Inferior parietal cortex (tissue), 1 donor: ENCODE data around the gene PEX3.
"Not testable (repeated sequence)": the region's sequence is repeated elsewhere in the genome, so short reads cannot be mapped to it uniquely, and the experiment has no call there.

Experiments
- DNase-seq: peaks from one replicate; pipeline ENCODE4 v3.0.0-alpha.2; 2016; ENCODE audit errors: extremely low spot score

PEX3 gene

DNA sequence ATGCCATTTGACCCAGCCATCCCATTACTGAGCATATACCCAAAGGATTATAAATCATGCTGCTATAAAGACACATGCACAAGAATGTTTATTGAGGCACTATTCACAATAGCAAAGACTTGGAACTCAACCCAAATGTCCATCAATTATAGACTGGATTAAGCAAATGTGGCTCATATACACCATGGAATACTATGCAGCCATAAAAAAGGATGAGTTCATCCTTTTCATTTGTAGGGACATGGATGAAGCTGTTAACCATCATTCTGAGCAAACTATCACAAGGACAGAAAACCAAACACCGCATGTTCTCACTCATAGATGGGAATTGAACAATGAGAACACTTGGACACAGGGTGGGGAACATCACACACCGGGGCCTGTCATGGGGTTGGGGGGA, 2.7 kb upstream of the PEX3 start:
- not testable (repeated sequence) for DNase-seq

DNA sequence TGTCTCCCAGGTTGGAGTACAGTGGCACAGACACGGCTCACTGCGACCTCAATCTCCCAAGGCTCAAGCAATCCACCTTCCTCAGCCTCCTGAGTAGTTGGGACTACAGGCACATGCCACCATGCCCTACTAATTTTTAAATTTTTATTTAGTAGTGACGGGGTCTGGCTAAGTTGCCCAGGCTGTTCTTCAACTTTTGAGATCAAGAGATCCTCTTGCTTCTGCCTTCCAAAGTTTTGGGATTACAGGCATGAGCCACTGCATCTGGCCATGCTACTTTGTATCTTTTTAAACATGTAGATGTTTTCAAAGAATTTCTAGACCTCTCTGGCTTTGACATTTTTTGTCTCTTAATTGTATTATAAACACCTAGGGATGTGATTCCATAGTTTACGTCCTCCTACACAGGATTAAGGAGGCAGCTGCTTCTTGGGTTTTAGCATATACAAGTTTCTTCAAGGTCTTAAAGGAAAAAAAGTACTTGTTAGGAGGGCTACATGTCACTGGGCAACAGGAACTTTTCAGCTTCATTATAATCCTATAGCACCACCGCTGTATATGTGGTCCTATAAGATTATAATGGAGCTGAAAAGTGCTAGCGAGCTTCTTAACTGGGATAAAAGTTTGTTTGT, 1.4 kb upstream of the PEX3 start:
- DNase-seq = no peak

DNA sequence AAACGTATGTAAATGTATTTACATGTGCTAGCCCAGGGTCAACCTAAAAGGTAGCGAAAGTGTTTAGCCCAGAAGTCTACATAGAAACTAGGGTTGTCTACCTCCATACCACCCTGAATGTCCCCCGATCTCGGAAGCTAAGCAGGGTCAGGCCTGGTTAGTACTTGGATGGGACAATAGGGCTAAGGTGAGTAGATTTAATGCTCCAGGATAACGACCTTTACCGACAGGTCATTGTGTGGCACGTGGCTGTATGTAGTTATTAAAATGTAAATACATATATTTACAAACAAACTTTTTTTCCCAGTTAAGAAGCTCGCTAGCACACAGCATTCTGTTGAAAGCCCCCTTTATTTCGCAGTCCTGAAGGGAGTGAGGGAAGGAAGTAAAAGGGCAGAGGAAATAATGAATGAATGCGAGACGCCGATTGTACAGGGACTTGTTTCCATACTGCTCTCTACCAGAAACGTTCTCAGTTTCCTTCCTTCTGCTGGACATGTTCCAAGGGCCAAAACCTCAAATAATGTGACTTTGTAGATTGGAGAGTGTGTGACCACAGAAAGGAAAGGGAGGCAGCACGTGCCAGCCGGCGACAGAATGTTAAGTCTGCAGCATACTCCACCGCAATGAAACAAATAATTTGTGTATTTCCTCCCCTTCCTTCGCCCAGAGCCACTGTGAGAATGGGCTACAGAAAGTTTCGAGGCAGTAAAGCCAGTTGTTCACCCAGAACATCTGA, 722 bp upstream of the PEX3 start:
- DNase-seq = peak; percentile 38

DNA sequence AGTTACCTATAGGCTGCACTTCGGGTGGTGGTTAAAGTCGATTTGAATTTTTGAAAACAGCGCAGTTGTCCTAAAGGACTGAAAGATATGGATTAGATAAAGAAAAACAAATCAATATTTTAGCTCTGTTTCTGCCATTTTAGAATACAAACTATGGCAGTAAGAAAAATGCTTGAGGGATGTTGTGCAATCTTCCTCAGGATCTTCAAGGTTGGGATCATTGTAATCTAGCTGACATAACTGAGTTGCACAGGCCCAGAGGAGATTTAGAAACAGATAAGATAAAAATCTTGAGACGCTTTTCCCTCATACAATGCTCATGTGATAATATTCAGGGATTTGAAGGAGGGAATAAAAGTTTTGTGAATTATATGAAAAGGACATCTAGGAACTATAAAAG, 926 bp downstream of the PEX3 start:
- no peak for DNase-seq

DNA sequence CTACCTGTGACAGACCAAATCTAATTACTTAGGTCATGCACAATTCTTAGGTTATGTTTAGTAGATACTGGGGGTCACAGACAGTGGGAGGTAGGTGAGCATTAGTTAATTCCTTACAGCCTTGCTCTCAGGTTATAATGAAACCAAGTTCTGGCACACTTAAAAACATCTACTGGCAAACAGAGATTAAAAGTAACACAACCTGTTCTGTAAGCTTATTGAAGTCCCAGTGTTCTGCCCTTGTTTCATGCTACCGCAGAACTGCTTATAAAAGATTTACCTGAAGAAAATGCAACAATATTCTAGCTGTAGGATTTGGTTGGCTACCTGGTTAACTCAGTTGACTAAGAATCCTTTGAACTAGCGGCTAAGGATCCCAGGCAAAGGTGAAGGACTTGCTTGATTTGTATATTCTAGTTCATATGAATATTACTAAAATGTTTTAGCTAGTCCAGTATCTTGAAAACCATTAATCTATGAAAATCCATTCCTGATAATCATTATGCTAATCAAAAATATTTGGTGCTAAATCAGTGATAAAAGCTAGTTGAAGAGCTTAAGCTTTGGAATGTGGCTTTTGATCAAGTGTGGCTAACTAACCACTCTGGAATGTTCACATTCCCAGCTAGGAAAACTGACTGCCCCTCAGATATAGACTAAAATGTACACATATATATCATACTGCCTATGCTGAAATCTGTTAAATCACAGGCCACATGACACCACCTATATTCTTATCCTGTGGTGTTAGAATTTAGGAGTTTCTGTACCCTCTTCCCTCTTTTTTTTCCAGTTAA, 7.2 kb downstream of the PEX3 start:
- no peak for DNase-seq

DNA sequence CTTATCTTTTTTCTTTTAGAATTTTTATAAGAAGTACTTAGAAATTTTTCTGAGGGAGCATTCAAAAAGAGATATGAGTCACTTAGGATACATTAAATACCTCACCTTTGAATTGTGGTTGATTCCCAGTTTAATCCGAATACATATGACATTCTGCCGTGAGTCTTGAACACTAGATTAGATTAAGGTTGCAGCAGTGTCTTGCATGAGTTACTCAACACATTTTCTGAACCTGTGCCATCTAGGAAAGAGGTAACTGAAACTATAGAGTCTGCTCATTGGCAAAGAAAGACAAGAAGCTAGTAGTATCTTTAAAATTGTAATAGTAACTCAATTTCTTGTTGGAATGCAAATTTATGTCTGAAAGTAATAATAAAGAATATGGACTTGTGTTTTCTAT, 14.9 kb downstream of the PEX3 start:
- no peak for DNase-seq

DNA sequence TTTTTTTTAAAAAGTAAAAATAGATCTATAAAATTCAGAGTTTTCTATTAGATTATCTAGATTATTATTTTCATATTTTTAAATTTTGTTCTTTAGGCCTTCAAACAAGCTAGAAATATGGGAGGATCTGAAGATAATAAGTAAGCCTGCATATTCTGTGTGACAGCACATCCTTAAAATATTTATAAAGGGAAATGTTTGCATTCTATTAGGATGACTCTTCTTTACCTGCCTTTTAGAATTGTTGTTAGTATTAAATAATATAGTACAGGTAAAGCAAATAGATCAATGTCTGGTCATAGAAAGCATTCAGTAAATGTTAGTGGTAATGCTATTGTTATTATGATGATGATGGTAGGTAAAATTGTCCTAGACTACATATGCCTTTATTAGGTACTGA, 17.4 kb downstream of the PEX3 start:
- no peak for DNase-seq

DNA sequence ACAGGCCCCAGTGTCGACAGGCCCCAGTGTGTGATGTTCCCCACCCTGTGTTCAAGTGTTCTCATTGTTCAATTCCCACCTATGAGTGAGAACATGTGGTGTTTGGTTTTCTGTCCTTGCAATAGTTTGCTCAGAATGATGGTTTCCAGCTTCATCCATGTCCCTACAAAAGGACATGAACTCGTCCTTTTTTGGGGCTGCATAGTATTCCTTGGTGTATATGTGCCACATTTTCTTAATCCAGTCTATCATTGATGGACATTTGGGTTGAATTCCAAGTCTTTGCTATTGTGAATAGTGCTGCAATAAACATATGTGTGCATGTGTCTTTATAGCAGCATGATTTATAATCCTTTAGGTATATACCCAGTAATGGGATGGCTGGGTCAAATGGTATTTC, 18.2 kb downstream of the PEX3 start:
- DNase-seq = not testable (repeated sequence)

DNA sequence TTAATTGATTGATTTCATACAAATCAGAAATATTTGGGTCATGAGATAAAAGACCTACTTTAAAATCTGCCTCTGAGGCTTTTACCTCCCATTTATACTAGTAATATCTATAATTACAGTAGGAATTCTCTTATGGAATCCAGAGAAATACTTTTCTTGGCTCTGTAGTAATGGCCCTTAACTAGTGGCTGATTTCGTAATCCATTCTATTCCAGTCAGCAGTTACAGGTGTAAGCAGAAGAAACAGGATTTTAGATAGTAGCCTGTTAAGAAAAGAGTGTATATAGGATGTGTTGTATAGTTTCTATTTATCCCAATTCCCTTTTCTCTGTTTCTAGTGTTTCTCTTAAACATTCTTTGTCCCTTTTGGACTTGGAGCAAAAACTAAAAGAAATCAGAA, 21.2 kb downstream of the PEX3 start:
- DNase-seq = no peak

DNA sequence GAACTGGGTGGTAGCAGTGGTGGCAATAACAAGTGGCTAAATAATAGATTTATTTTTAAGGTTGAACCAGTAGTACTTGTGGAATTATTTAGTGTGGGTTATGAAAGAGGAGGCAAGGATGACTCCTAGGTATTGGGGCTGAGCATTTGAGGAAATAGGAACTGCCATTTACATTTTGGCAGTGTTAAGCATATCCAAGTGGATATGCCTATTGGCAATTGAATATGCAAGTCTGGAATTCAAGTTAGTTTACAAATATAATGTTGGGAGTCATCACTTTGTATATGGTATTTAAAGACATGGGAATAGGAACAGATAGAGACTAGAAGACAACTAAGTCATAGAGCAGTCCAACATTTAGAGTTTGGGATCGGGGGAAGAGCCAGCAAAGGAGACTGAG, 25.9 kb downstream of the PEX3 start:
- DNase-seq = no peak

DNA sequence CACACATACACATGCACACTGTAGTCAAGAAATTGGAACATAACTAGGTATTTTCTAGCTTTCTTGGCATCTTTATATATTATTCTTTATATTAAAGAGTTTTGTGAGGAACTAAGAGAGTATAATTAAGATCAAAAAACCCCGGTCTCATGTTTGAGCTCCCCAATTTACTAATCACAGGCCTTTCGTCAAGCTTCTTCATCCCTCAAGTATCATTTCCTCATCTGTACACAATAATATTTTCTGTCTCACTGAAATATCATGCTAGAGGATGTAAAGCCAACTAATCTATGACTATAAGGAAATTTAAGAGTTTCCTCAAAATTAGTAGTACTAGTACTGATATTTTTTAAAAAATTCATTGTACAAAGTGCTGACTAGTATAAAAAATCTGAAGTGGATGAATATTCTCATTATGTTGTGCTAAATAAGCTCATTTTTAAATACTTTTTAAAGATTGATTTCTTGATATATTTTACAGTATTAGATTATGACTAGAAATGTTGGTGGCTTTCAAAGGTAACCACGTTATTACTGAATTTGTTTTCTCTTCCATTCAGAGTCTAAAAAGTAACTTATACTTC, 28.0 kb downstream of the PEX3 start:
- no peak for DNase-seq

DNA sequence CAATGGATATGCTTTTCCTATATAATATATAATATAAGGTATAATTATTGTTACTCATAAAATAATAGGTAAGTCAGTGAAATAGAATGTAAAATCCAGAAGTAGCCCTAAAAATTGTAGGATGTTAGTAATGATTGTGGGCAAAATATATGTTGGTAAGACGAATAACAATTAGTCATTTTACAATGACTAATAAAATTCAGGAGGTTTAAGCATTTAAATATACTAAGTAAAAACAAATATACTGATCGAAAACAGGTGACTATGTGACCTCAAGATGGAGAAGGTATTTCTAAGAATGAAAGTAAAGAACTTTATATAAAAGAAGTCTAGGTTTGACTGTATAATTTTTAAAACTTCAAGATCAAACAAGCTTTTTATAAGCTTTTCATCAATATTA, 32.0 kb downstream of the PEX3 start:
- no peak for DNase-seq

DNA sequence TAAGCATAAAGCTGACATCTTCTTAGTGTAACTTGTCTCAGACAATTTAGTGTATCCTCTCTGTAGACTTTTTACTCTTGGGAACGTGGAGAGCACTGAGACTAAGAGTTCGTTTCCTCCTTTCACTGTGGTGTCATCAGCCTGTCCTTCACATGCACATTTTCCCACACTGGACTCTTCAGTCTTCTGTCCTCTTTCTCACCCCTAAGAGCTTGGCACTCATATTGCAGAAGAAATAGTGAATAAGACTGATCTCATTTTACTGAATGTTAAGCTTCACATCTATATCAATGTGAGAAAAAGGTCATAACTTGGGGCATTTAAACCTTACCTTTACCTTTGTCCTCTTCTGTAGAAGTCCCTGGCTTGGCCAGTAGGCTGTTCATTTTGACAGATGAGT, 35.4 kb downstream of the PEX3 start:
- no peak for DNase-seq

DNA sequence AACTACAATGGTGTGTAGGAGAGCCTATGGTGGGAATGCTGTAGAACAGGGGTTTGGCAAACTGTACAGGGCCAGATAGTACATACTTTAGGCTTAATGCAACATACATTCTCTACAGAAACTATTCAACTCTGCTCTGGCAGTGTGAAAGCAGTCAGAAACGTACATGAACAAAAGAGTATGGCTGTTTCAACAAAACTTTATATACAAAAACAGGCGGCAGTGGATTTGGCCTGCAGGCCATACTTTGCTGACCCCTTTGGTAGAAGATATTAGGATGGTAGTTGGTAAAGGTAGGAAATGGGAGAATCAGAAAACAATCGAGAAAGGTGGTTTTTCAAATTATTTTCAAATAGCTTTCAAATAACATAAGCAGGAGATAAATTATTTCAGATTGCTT, 36.1 kb downstream of the PEX3 start:
- no peak for DNase-seq

DNA sequence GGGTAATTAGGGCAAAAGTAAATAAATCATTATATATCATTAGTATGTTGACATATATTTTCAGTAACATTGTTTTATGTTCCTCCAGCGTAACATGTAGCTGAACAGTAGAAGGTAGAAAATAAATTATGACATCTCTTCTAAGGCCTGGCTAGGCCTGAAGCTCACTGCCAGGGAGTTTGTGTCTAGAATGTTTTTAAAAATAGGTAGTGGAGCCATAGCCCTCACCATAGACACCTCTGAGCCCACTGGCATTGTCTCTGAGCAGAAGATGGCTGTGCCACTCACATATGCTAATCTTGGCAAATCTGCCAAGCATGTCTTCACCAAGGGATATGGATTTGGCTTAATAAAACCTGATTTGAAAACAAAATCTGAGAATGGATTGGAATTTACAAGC, 39.6 kb downstream of the PEX3 start:
- DNase-seq = no peak

DNA sequence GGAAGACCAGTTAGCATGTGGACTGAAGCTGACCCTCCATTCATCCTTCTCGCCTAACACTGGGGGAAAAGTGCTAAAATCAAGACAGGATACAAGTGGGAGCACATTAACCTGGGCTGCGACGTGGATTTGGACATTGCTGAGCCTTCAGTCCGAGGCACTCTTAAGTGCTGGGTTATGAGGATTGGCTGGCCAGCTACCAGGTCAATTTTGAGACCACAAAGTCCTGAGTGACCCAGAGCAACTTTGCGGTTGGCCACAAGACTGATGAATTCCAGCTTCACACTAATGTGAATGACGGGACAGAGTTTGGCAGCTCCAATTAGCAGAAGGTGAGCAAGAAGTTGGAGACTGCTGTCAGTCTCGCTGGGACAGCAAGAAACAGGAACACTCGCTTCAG, 40.2 kb downstream of the PEX3 start:
- DNase-seq = no peak

DNA sequence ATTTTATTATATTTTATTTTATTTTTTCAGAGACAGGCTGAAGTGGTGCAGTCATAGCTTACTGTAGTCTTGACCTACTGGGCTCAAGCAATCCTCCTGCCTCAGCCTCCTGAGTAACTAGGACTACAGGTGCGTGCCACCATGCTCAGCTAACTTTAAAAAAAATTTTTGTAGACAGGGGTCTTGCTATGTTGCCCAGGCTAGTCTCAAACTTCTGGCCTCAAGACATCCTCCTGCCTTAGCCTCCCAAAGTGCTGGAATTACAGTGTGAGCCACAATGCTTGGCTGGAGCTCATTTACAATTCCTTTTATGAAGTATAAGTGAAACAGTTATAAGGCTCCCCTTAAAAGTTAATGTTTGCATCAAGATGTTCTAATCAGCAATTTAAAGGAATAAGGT, 46.4 kb downstream of the PEX3 start:
- DNase-seq = no peak

DNA sequence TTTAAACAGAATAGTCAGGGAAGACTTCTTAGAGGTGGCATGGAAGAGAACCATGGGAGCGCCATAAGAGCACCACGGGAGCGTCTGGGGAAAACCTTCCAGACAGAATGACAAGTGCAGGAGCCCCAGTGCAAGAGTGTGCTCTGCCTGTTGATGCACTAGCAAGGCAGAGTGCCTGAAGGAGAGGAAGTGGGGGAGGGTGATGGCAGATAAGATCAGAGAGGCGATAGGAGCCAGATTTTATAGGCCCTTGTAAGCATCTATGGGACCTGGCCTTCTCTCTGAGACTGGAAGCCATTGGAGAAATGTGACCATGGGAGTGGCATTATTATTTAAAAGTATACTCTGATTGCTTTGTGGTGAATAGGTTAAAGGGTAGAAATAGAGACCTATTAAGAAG, 47.8 kb downstream of the PEX3 start:
- no peak for DNase-seq

DNA sequence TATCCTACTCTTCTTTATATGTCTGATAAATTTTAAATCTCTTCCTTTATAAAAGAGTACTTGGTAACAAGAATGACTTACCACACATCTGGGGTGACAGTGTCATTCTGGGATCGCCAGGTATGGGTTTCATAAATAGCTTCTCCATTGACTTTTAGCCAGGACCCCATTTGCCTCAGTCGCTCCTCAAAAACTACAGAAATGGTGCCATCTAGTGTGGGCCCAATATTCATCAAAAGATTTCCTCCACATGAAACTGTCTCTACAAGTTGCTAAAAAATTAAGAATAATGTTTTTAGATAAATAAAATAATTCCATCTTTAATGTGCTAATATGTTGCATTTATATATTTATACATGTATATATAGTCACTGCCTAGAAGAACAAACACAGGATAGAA, 51.2 kb downstream of the PEX3 start:
- DNase-seq = no peak

DNA sequence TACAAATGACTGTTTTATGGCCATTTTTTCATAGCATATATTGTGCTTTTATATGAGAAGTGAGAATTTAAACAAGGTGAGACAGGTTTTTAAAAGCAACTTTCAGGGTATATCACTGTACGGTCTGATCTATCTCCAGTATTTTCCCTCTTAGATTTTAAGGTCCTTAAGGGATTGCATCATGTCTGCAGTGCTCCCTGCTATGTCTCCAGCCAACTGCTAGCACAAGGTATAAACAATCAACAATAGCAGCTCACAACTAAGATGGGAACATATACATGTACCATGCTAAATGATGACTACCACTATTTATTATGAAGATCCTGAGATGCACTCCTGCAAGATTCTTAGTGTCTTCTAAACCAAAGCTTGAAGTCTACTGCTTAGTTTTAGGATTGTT, 53.8 kb downstream of the PEX3 start:
- no peak for DNase-seq

DNA sequence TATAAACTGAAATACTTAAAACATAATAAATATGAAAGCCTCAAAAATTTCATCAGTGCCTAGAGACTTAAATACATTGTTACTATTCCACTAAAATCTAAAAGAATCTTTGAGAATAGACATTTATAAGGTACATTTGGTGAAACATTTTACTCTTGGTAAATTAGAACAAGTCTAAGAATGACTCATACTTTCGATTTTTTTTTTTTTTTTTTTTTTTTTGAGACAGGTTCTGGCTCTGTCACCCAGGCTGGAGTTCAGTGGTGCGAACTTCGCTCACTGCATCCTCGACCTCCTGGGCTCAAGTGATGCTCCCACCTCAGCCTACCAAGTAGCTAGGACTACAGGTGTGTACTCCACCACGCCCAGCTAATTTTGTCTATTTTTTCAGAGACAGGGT, 54.5 kb downstream of the PEX3 start:
- DNase-seq = no peak

DNA sequence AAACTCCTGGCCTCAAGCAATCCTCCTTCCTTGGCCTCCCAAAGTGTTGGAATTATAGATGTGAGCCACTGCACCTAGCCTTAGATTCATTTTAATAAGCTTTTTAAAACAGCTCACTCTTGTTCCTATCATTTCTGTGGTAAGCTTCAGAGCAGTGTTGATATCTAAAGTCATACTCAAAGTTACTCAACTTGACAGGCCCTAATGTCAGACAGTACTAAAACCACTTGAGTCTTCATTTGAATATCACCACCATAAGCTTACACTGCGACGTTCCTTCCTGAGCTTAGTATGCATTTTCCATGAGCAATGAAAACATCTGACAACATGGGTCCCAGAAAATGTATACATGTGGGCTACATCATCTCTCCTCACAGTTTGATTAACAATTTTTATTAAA, 54.9 kb downstream of the PEX3 start:
- no peak for DNase-seq

DNA sequence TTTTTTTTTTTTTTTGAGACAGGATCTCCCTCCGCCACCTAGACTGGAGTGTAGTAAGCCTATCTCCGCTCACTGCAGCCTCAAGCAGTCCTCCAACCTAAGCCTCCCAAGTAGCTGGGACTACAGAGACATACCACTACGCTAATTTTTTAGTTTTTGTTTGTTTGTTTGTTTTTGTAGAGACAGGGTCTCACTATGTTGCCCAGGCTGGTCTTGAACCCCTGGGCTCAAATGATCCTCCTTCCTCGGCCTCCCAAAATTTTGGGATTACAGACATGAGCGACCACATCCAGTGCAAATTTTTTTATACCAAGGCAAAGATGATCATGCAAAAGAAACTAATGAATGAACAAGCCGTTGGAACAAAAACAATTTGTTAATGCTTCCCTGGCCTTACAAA, 55.6 kb downstream of the PEX3 start:
- no peak for DNase-seq
